Left ventricle myocardium inferior (tissue), 1 donor: Measurements from ENCODE around the gene STAP1. TPM values are rescaled to one million over a fixed set of nuclear protein-coding genes. Genes with fewer than 3 reads are reported as not detected.

ENCODE experiments used
- DNase-seq: peaks from one replicate; pipeline ENCODE4 v3.0.0-alpha.2; 2020
- H3K27ac ChIP-seq: fragments of 200-600 bp; replicated peaks from 2 replicates; pipeline ENCODE4 v1.8.0; 2021
- H3K27me3 ChIP-seq: fragments of 200-600 bp; 2 replicates; pipeline ENCODE4 v1.8.0; 2021; ENCODE audit warnings: low read depth
- H3K36me3 ChIP-seq: fragments of 200-600 bp; 2 replicates; pipeline ENCODE4 v1.8.0; 2021
- H3K4me1 ChIP-seq: fragments of 200-600 bp; 2 replicates; pipeline ENCODE4 v1.8.0; 2021
- H3K4me3 ChIP-seq: fragments of 200-600 bp; 2 replicates; pipeline ENCODE4 v1.8.0; 2021; ENCODE audit warnings: mild to moderate bottlenecking, moderate library complexity
- H3K9me3 ChIP-seq: fragments of 200-600 bp; replicated peaks from 2 replicates; pipeline ENCODE4 v1.8.0; 2021
- CTCF ChIP-seq: fragments of 200-600 bp; IDR thresholded peaks from 2 replicates; pipeline ENCODE4 v1.8.0; 2021; ENCODE audit warnings: antibody characterized with exemption, mild to moderate bottlenecking, borderline replicate concordance
- intact Hi-C: fragments of 100-400 bp; cut with micrococcal nuclease; formaldehyde crosslinking; loops from one replicate; pipeline ENCODE4 v1.11.0; 2022
- total RNA-seq: library from RNA; stranded (reverse); fragmentation: NEBNext Ultra II Directional; extraction: Animal tissue kit (Norgen Biotek cat#: 25700); gene quantifications from one replicate; pipeline ENCODE4 v1.2.1, GENCODE V29; 2021
- donor health status: DM: no; HTN: yes; CAD: no; lungs with severe emphysema.

Gene STAP1
- total RNA-seq, 1 donor from 2014 or later = not detected

- Histone ChIP-seq H3K27me3 (no peaks in the 10 kb centered on the region), H3K4me3 (no peak overlapping the region), H3K9me3 (no peaks in the 10 kb centered on the region), H3K27ac (no peak overlapping the region), H3K36me3 (no peaks in the 10 kb centered on the region), H3K4me1 (no peaks in the 10 kb centered on the region)
- no peak for DNase-seq
- no peak for TF ChIP-seq CTCF
- intact Hi-C loops = no loop called here
Measured at GRCh38 chr4:67581208-67581857, 22.8 kb downstream of the STAP1 start.

DNA sequence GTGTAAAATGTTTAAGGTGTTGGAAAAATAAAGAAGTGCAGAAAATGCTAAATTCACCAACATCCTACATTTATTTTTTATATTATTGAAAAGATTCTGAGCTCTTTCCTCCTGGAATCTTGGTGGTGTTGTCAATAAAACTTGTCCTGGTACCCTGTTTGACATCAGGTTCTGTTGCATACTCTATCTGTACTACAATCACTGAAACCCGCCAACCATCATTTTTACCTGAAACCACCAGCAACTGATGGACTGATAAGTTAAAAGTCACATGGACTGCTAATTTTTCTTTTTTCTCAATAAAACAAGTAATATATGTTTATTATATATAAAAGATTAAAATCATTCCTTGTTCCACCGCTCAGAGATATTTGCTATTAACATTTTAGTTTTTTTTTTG is 23.4 kb downstream of the STAP1 start:
- Histone ChIP-seq H3K9me3 (no peaks in the 10 kb centered on the region), H3K36me3 (no peaks in the 10 kb centered on the region), H3K27ac (no peak overlapping the region), H3K4me3 (no peak overlapping the region), H3K27me3 (no peaks in the 10 kb centered on the region), H3K4me1 (no peaks in the 10 kb centered on the region)
- no peak for TF ChIP-seq CTCF
- DNase-seq = no peak
- intact Hi-C loops = no loop called here

DNA sequence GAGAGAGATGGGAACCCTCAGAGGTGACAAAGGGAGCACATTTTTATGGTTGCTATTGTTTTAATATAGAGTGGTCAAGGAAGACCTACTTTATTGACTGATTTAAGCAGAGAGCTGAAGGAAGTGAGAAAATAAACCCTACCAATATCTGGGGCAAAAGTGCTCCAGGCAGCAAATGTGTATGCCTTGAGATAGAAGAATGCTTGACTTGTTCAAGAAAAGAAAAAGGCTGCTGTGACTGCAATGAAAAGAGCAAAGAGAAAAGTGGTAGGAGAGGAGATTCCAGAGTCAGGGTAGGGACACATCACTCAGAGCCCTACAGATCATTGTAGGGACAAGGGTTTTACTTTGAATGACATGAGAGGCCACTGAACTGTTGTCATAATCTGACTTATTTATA is 26.0 kb downstream of the STAP1 start:
- Histone ChIP-seq H3K9me3 (no peaks in the 10 kb centered on the region), H3K4me1 (no peaks in the 10 kb centered on the region), H3K27ac (no peak overlapping the region), H3K27me3 (no peaks in the 10 kb centered on the region), H3K4me3 (no peak overlapping the region), H3K36me3 (no peaks in the 10 kb centered on the region)
- DNase-seq = no peak
- TF ChIP-seq CTCF = no peak
- intact Hi-C loops = no loop called here

- Histone ChIP-seq H3K9me3 (no peaks in the 10 kb centered on the region), H3K4me1 (no peaks in the 10 kb centered on the region), H3K36me3 (no peaks in the 10 kb centered on the region), H3K4me3 (no peak overlapping the region), H3K27ac (no peak overlapping the region), H3K27me3 (no peaks in the 10 kb centered on the region)
- TF ChIP-seq CTCF = no peak
- intact Hi-C loops = no loop called here
- no peak for DNase-seq
Measured at GRCh38 chr4:67587156-67587555, 28.6 kb downstream of the STAP1 start.

GRCh38 chr4:67593741-67594175 is 35.2 kb downstream of the STAP1 start:
- H3K9me3 ChIP-seq = no peaks in the 10 kb centered on the region
- no peak for TF ChIP-seq CTCF
- no peak overlapping the region for H3K4me3 ChIP-seq
- peak overlapping the region; percentile 28 for H3K27ac ChIP-seq
- no peaks in the 10 kb centered on the region for H3K36me3 ChIP-seq
- H3K27me3 ChIP-seq = no peaks in the 10 kb centered on the region
- peaks cover 2% of the 10 kb centered on the region for H3K4me1 ChIP-seq
- intact Hi-C loops = no loop called here
- no peak for DNase-seq
